Measurements from ENCODE around the gene SYNPO2L.

GRCh38 chr10:73629165-73629564, 26.7 kb downstream of the SYNPO2L start:
- no peak for TF ChIP-seq CTCF (IDR thresholded peaks at IDR 0.05; ENCODE audit: insufficient read depth, low read length)
- TF ChIP-seq GABPA (IDR thresholded peaks at IDR 0.05; ENCODE audit: low read depth), result no peak
- TF ChIP-seq POLR2AphosphoS5 (IDR thresholded peaks at IDR 0.05; ENCODE audit: low read depth), result no peak
- TF ChIP-seq REST (IDR thresholded peaks at IDR 0.05; ENCODE audit: insufficient replicate concordance, low read depth), result no peak
- no peak for TF ChIP-seq SPI1 (IDR thresholded peaks at IDR 0.05; ENCODE audit: borderline replicate concordance, low read depth)
